Naive thymus-derived CD8-positive, alpha-beta T cell (primary cell): Measurements from ENCODE around the gene ADAMTS14. TPM values are rescaled to one million over a fixed set of nuclear protein-coding genes. Genes with fewer than 3 reads are reported as not detected.
"Not testable (repeated sequence)": the region's sequence is repeated elsewhere in the genome, so short reads cannot be mapped to it uniquely, and the experiment has no call there.

Experiments
- ATAC-seq, 2 donors: fragments of 150-1000 bp; cut with Tn5 transposase in 1 of 2; sonication (Bioruptor Pico), chemical (Tn5 transposase) in 1 of 2; 1 replicate in 1 of 2; 2 replicates in 1 of 2; pipeline ENCODE4 v1.10.0; 2021; ENCODE audit warnings: mild to moderate bottlenecking in 2 of 2, moderate library complexity in 2 of 2
- POLR2A ChIA-PET: fragments of 350-600 bp; sonication (Branson Sonifier 250); formaldehyde crosslinking; loops from one replicate; lab custom pipeline; 2021; ENCODE audit warnings: antibody characterized with exemption; lab: Charles Lee
- DNase-seq, 10 donors: peaks; one replicate each; pipeline versions ENCODE4 v3.0.0 to v3.0.0-alpha.2; 2020 to 2022
- H3K27ac Mint-ChIP-seq, 10 donors: one replicate each; pipeline ENCODE4 v1.8.0; 2020 to 2022; ENCODE audit warnings: mild to moderate bottlenecking in 10 of 10, mixed read lengths in 10 of 10, moderate library complexity in 4 of 10, inconsistent platforms in 1 of 10
- H3K27me3 Mint-ChIP-seq, 5 donors: one replicate each; pipeline ENCODE4 v1.8.0; 2021 to 2022; ENCODE audit warnings: mixed read lengths in 5 of 5
- H3K36me3 Mint-ChIP-seq, 3 donors: one replicate each; pipeline ENCODE4 v1.8.0; 2020 to 2022; ENCODE audit warnings: mixed read lengths in 3 of 3, mild to moderate bottlenecking in 2 of 3, inconsistent platforms in 1 of 3
- H3K4me1 Mint-ChIP-seq, 4 donors: one replicate each; pipeline ENCODE4 v1.8.0; 2021 to 2022; ENCODE audit warnings: mixed read lengths in 4 of 4
- H3K4me3 Mint-ChIP-seq, 10 donors: one replicate each; pipeline ENCODE4 v1.8.0; 2020 to 2022; ENCODE audit warnings: mild to moderate bottlenecking in 10 of 10, mixed read lengths in 10 of 10, moderate library complexity in 6 of 10, inconsistent platforms in 1 of 10
- H3K9me3 Mint-ChIP-seq, 9 donors: one replicate each; pipeline ENCODE4 v1.8.0; 2020 to 2022; ENCODE audit warnings: mixed read lengths in 9 of 9, mild to moderate bottlenecking in 3 of 9, inconsistent platforms in 1 of 9, moderate library complexity in 1 of 9
- polyA plus RNA-seq, 3 donors: library from polyadenylated mRNA; unstranded; fragments of 300-500 nt; fragmentation: Illumina TruSeq; gene quantifications; one replicate each; pipeline ENCODE4 v1.2.3, GENCODE V29; 2021
- total RNA-seq, 8 experiments: library from RNA in 2 of 8; stranded (reverse) in 2 of 8; gene quantifications; one replicate each; pipeline ENCODE4 v1.2.3 and lab custom pipeline; 2021 to 2026

ADAMTS14 gene
- total and polyA plus RNA-seq, 5 experiments from 2014 or later: not detected

- Mint-ChIP-seq H3K27ac (no peak overlapping the region), H3K36me3 (peaks cover 0 to 7% (median 0%) of the 10 kb centered on the region in 3 donors), H3K9me3 (peaks cover 0 to 17% (median 9%) of the 10 kb centered on the region in 9 donors), H3K4me1 (peaks cover 0 to 2% (median 0%) of the 10 kb centered on the region in 4 donors), H3K4me3 (no peak overlapping the region), H3K27me3 (peaks cover 0 to 2% (median 1%) of the 10 kb centered on the region in 5 donors)
- ATAC-seq: no peak
- peak in 1 of 10 donors; percentile 3 for DNase-seq
- POLR2A ChIA-PET: no interaction called here
Observed at GRCh38 chr10:70770001-70770400, 97.7 kb downstream of the ADAMTS14 start.

- H3K4me1 Mint-ChIP-seq: not testable (repeated sequence)
- peak in 1 of 10 donors; percentile 1 for DNase-seq
Observed at GRCh38 chr10:70770516-70770915, 98.2 kb downstream of the ADAMTS14 start.

GRCh38 chr10:70771311-70772194, 99.2 kb downstream of the ADAMTS14 start:
- H3K4me1 Mint-ChIP-seq: peaks cover 0 to 2% (median 0%) of the 10 kb centered on the region in 4 donors
- H3K36me3 Mint-ChIP-seq: no peaks in the 10 kb centered on the region
- ATAC-seq: no peak
- peak in 1 of 10 donors; percentile 11 for DNase-seq
- no peak overlapping the region for H3K4me3 Mint-ChIP-seq
- H3K27me3 Mint-ChIP-seq: peaks cover 0 to 2% (median 1%) of the 10 kb centered on the region in 5 donors
- peak overlapping the region in 2 of 10 donors; percentile 4 to 42 for H3K27ac Mint-ChIP-seq
- peaks cover 0 to 5% (median 3%) of the 10 kb centered on the region in 9 donors for H3K9me3 Mint-ChIP-seq
- POLR2A ChIA-PET: no interaction called here

More at GRCh38 chr10:70770516-70770915, 98.2 kb downstream of the ADAMTS14 start:
- ATAC-seq, H3K4me3 Mint-ChIP-seq, POLR2A ChIA-PET, H3K27me3 Mint-ChIP-seq, H3K27ac Mint-ChIP-seq, H3K36me3 Mint-ChIP-seq: not testable (repeated sequence)
- H3K9me3 Mint-ChIP-seq: peaks cover 0 to 13% (median 5%) of the 10 kb centered on the region in 9 donors

DNA sequence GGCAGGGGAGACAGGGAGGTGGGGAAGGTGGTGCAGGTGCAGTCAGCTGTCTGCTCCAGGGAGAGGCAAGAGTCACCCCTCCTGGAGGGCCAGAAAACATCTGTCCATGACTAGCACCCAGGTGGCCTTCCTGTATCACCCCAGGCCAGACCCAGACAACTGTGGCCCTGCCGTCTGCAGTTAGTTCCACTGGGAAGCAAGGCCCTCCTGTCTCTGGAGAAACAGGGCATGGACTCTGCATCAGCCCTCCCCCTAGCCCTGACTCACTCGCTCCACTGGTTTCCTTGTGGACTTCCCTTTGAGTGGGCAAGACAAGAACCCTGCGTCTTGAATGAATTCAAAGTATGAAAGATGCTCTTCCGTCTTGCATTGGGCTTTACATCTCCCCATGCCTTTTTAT, 100.3 kb downstream of the ADAMTS14 start:
- Mint-ChIP-seq H3K9me3 (no peaks in the 10 kb centered on the region), H3K27me3 (peaks cover 0 to 2% (median 1%) of the 10 kb centered on the region in 5 donors), H3K4me1 (peaks cover 0 to 4% (median 0%) of the 10 kb centered on the region in 4 donors), H3K36me3 (no peaks in the 10 kb centered on the region), H3K4me3 (no peak overlapping the region), H3K27ac (no peak overlapping the region)
- DNase-seq (peak in 1 of 10 donors; percentile 11), ATAC-seq (no peak)
- POLR2A ChIA-PET: no interaction called here

DNA sequence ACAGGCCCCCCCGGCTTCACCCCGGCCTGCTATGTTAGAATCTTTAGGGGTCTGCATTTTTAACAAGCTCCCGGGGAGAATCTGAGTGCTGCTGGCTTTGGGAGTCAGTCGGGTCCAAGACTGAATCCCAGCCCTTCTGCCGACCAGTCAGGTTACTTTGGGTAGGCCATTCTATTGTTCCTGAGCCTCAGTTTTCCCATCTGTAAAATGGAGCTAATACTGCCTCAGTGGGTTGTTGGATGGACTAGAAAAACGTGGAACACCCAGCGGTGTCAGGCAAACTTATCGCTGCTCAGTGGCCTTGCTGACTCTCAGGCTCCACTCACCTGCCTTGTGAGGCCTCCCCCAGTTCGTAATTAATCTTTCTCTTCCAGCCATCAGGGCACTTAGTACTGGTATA, 101.2 kb downstream of the ADAMTS14 start:
- H3K4me3 Mint-ChIP-seq: no peak overlapping the region

DNA sequence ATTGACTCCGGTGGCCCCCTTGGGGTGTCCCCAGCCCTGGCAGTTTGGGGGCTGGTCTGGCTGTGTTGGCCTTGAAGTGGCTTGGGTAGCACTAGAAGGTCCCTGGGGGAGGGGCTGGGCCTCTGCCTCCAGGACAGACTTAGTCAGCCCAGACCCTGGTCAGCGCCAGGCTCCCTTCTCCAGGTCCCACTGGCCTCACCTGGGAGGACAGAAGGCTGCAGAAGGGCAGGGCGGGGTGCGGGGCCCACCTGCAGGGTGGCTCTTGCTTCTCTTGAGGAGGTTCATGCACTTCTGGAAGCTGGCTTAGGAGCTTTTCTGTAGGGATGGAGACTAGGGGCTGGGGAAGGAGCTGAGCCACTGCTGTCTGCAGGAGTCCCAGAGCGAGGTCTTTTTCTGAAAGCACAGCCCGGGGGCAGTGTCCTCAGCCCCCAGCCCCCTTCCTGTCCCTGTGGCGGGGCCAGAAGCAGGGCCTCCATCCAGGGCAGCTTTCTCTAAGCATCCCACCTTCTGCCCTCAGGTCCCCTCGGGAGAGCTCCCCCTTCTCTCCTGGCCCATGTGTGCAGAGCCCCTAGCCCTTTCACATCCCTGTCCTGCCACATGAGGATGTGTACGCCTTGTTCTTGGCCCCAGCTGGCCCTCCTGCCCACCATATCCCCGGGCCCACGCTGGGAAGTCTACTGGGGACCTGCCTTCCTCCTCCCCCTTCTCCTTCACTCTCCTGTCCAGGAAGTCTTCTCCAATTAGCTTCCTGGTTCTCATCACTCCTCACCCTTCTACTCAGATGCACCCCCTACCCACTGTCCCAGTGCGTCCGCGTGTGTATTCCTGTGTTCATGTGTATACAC, 101.9 kb downstream of the ADAMTS14 start:
- Mint-ChIP-seq H3K27me3 (peaks cover 0 to 2% (median 1%) of the 10 kb centered on the region in 5 donors), H3K36me3 (no peaks in the 10 kb centered on the region), H3K9me3 (no peaks in the 10 kb centered on the region), H3K4me3 (no peak overlapping the region), H3K27ac (no peak overlapping the region), H3K4me1 (peaks cover 0 to 5% (median 0%) of the 10 kb centered on the region in 4 donors)
- DNase-seq (peak in 1 of 10 donors; percentile 4), ATAC-seq (no peak)
- POLR2A ChIA-PET: no interaction called here

More for the DNA sequence above, 101.2 kb downstream of the ADAMTS14 start:
- H3K9me3 Mint-ChIP-seq: no peaks in the 10 kb centered on the region
- no peak overlapping the region for H3K27ac Mint-ChIP-seq
- DNase-seq (peak in 1 of 10 donors; percentile 11), ATAC-seq (no peak)
- POLR2A ChIA-PET: no interaction called here
- H3K4me1 Mint-ChIP-seq: peaks cover 0 to 5% (median 0%) of the 10 kb centered on the region in 4 donors
- no peaks in the 10 kb centered on the region for H3K36me3 Mint-ChIP-seq
- peaks cover 0 to 2% (median 1%) of the 10 kb centered on the region in 5 donors for H3K27me3 Mint-ChIP-seq

DNA sequence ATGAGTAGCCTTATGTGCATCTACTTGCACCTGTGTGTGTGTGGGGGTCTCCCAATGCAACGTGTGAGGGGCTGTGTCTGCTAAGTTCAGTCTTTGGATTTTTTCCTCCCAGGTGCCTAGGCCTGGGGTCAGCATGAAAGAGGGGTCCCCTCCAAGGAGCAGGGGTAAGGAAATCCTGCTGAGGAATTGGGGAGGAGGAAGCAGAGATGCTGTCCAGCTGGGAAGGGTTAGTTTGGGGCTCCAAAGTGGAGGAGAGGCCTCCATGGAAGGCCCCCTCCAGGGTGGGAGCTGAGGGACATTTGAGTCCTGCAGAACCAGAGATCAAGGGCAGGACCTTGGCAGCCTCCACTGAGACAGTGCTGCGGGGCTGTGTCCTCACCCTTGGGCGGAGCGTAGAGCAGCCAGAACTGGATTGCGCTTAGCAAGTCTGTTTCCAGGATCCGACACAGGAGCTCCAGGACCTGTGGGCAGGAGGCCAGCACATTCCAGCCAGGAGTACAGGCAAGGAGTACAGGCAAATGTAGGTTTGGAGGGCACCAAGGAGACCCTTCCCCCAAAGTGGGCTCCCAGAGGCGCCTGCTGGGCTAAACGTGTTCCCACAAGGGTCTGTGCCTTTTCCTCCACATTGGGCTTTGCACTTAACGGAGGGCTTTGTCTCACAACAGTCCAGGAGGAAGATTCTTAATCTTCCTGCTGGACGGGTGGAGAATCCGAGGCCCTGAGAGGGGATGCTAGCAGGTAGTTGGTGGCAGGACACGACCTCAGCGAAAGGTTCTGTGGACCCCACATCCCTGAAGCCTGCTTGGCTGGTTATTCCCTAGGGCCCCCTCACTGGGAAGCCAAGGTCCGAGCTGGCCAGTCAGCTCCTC, 102.7 kb downstream of the ADAMTS14 start:
- ATAC-seq (no peak), DNase-seq (peak in 1 of 10 donors; percentile 7)
- Mint-ChIP-seq H3K4me3 (no peak overlapping the region), H3K36me3 (no peaks in the 10 kb centered on the region), H3K27ac (no peak overlapping the region), H3K4me1 (peaks cover 0 to 5% (median 0%) of the 10 kb centered on the region in 4 donors), H3K9me3 (no peaks in the 10 kb centered on the region), H3K27me3 (peaks cover 0 to 2% (median 0%) of the 10 kb centered on the region in 5 donors)
- POLR2A ChIA-PET: no interaction called here

GRCh38 chr10:70775679-70776454, 103.6 kb downstream of the ADAMTS14 start:
- H3K9me3 Mint-ChIP-seq: no peaks in the 10 kb centered on the region
- ATAC-seq: no peak
- POLR2A ChIA-PET: no interaction called here
- no peak overlapping the region for H3K4me3 Mint-ChIP-seq
- H3K4me1 Mint-ChIP-seq: peaks cover 0 to 5% (median 0%) of the 10 kb centered on the region in 4 donors
- H3K27me3 Mint-ChIP-seq: peaks cover 0 to 4% (median 1%) of the 10 kb centered on the region in 5 donors
- peak in 1 of 10 donors; percentile 7 for DNase-seq
- no peaks in the 10 kb centered on the region for H3K36me3 Mint-ChIP-seq
- no peak overlapping the region for H3K27ac Mint-ChIP-seq

- no peak for ATAC-seq
- H3K27ac Mint-ChIP-seq: no peak overlapping the region
- no peak overlapping the region for H3K4me3 Mint-ChIP-seq
- no peaks in the 10 kb centered on the region for H3K9me3 Mint-ChIP-seq
- peak in 1 of 10 donors; percentile 4 for DNase-seq
- H3K36me3 Mint-ChIP-seq: no peaks in the 10 kb centered on the region
- H3K4me1 Mint-ChIP-seq: peaks cover 0 to 5% (median 0%) of the 10 kb centered on the region in 4 donors
- peaks cover 0 to 4% (median 1%) of the 10 kb centered on the region in 5 donors for H3K27me3 Mint-ChIP-seq
- POLR2A ChIA-PET: no interaction called here
Observed at GRCh38 chr10:70776455-70777005, 104.2 kb downstream of the ADAMTS14 start.

GRCh38 chr10:70777063-70777875, 105.0 kb downstream of the ADAMTS14 start:
- peak overlapping the region in 1 of 10 donors; percentile 62 for H3K27ac Mint-ChIP-seq
- H3K4me3 Mint-ChIP-seq: no peak overlapping the region
- no peaks in the 10 kb centered on the region for H3K36me3 Mint-ChIP-seq
- no peak for DNase-seq
- H3K27me3 Mint-ChIP-seq: peaks cover 0 to 4% (median 0%) of the 10 kb centered on the region in 5 donors
- ATAC-seq: no peak
- POLR2A ChIA-PET: no interaction called here
- no peaks in the 10 kb centered on the region for H3K9me3 Mint-ChIP-seq
- H3K4me1 Mint-ChIP-seq: peaks cover 0 to 4% (median 0%) of the 10 kb centered on the region in 4 donors
